Suprapubic skin (tissue), 4 donors: ENCODE data around the gene SYNPO. TPM values are rescaled to one million over a fixed set of nuclear protein-coding genes. Genes with fewer than 3 reads are reported as not detected.

Experiments
- DNase-seq, 2 donors: peaks; one replicate each; pipeline ENCODE4 v3.0.0-alpha.2; 2019; ENCODE audit warnings: low spot score in 2 of 2
- H3K27ac ChIP-seq: fragments of 200-600 bp; sonication (generic); one replicate; pipeline ENCODE4 v1.5.1; 2019
- H3K27me3 ChIP-seq: fragments of 200-600 bp; sonication (generic); one replicate; pipeline ENCODE4 v1.5.1; 2019
- H3K36me3 ChIP-seq: fragments of 200-600 bp; sonication (generic); one replicate; pipeline ENCODE4 v1.5.1; 2019
- H3K4me1 ChIP-seq: fragments of 200-600 bp; sonication (generic); one replicate; pipeline ENCODE4 v1.5.1; 2019
- H3K4me3 ChIP-seq: fragments of 200-600 bp; sonication (generic); one replicate; pipeline ENCODE4 v1.5.1; 2019; ENCODE audit warnings: mild to moderate bottlenecking
- H3K9me3 ChIP-seq: fragments of 200-600 bp; sonication (generic); one replicate; pipeline ENCODE4 v1.5.1; 2019
- EP300 ChIP-seq: sonication (generic); formaldehyde crosslinking; IDR thresholded peaks from one replicate; pipeline ENCODE4 v1.6.1; 2017; ENCODE audit warnings: antibody characterized with exemption
- POLR2A ChIP-seq, 2 donors: fragments of 450-650 bp; IDR thresholded peaks; one replicate each; pipeline ENCODE4 v1.6.1; 2017; ENCODE audit warnings: antibody characterized with exemption in 2 of 2, mild to moderate bottlenecking in 2 of 2, moderate library complexity in 2 of 2
- POLR2AphosphoS5 ChIP-seq, 3 donors: sonication (generic); formaldehyde crosslinking; IDR thresholded peaks; one replicate each; pipeline ENCODE4 v1.6.1; 2017; ENCODE audit warnings: antibody characterized with exemption in 3 of 3
- WGBS: methylation state at CpG from one replicate; pipeline ENCODE4 v1.1.5; 2018; 5-methylcytosine and 5-hydroxymethylcytosine counted together
- total RNA-seq, 4 donors: library from RNA; depleted of rRNA; stranded (reverse); fragments of >200 nt; gene quantifications; one replicate each; pipeline ENCODE4 v1.1.0, GENCODE V29; 2016
- TF ChIP-seq, protein P1 (sequence below), 2 donors: fragments of 200-600 bp in 1 of 2; fragments of 450-650 bp in 1 of 2; sonication (generic) in 1 of 2; IDR thresholded peaks; one replicate each; pipeline ENCODE4 v1.5.1; 2016 to 2019; ENCODE audit warnings: antibody characterized with exemption in 2 of 2, mild to moderate bottlenecking in 1 of 2, moderate library complexity in 1 of 2

Gene SYNPO
- total RNA-seq, 4 donors from 2014 or later, result 3.3 to 8.5 (median 5.6) TPM

DNA sequence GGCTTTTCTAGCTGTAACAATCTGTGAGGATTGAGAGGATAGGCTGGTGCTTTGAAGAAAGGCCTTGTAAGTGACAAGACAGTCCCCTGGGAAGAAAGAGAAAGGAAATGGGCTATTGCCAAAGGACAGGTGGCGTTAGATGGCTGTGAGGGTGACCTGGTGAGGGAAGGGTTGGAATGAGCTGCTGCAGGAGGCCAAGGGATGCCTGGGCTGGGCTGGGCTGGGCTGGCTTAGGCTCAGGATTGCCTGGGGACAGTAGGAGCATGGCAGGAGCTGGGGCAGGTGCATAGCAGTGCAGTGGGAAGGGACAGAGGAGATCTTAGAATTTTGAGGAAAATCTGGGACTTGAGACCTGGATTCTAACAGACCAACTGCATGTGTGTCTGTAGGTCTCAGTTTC is 10.9 kb downstream of the SYNPO start:
- H3K4me3 ChIP-seq, result no peak overlapping the region
- peaks cover 23% of the 10 kb centered on the region for H3K36me3 ChIP-seq
- no peak for TF ChIP-seq EP300
- no peak for TF ChIP-seq POLR2AphosphoS5 (IDR thresholded peaks at IDR 0.05)
- TF ChIP-seq, protein P1, sequence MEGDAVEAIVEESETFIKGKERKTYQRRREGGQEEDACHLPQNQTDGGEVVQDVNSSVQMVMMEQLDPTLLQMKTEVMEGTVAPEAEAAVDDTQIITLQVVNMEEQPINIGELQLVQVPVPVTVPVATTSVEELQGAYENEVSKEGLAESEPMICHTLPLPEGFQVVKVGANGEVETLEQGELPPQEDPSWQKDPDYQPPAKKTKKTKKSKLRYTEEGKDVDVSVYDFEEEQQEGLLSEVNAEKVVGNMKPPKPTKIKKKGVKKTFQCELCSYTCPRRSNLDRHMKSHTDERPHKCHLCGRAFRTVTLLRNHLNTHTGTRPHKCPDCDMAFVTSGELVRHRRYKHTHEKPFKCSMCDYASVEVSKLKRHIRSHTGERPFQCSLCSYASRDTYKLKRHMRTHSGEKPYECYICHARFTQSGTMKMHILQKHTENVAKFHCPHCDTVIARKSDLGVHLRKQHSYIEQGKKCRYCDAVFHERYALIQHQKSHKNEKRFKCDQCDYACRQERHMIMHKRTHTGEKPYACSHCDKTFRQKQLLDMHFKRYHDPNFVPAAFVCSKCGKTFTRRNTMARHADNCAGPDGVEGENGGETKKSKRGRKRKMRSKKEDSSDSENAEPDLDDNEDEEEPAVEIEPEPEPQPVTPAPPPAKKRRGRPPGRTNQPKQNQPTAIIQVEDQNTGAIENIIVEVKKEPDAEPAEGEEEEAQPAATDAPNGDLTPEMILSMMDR (IDR thresholded peaks at IDR 0.05), result no peak
- TF ChIP-seq POLR2A (IDR thresholded peaks at IDR 0.05), result no peak
- peaks cover 6% of the 10 kb centered on the region for H3K4me1 ChIP-seq
- no peak for DNase-seq
- H3K27me3 ChIP-seq, result no peaks in the 10 kb centered on the region
- no peak overlapping the region for H3K27ac ChIP-seq
- 26% methylated on average over 1 of the region's 1 CpG for WGBS
- no peaks in the 10 kb centered on the region for H3K9me3 ChIP-seq

GRCh38 chr5:150651924-150652671 is 11.6 kb downstream of the SYNPO start:
- TF ChIP-seq EP300 (no peak), POLR2A (IDR thresholded peaks at IDR 0.05) (no peak), POLR2AphosphoS5 (IDR thresholded peaks at IDR 0.05) (no peak)
- TF ChIP-seq, protein P1 (IDR thresholded peaks at IDR 0.05), result no peak
- 88% methylated on average over 13 of the region's 13 CpGs for WGBS
- no peak overlapping the region for H3K4me3 ChIP-seq
- no peaks in the 10 kb centered on the region for H3K27me3 ChIP-seq
- H3K36me3 ChIP-seq, result peaks cover 23% of the 10 kb centered on the region
- no peaks in the 10 kb centered on the region for H3K9me3 ChIP-seq
- H3K27ac ChIP-seq, result no peak overlapping the region
- no peak for DNase-seq
- peaks cover 13% of the 10 kb centered on the region for H3K4me1 ChIP-seq

- WGBS, result 80% methylated on average over 5 of the region's 5 CpGs
- H3K9me3 ChIP-seq, result no peaks in the 10 kb centered on the region
- H3K27ac ChIP-seq, result no peak overlapping the region
- no peak overlapping the region for H3K4me3 ChIP-seq
- TF ChIP-seq POLR2A (IDR thresholded peaks at IDR 0.05), result no peak
- TF ChIP-seq, protein P1 (IDR thresholded peaks at IDR 0.05), result no peak
- TF ChIP-seq EP300, result no peak
- TF ChIP-seq POLR2AphosphoS5 (IDR thresholded peaks at IDR 0.05), result no peak
- peaks cover 18% of the 10 kb centered on the region for H3K4me1 ChIP-seq
- no peaks in the 10 kb centered on the region for H3K27me3 ChIP-seq
- H3K36me3 ChIP-seq, result peaks cover 18% of the 10 kb centered on the region
- no peak for DNase-seq
Observed at GRCh38 chr5:150653145-150653761, 12.8 kb downstream of the SYNPO start.

DNA sequence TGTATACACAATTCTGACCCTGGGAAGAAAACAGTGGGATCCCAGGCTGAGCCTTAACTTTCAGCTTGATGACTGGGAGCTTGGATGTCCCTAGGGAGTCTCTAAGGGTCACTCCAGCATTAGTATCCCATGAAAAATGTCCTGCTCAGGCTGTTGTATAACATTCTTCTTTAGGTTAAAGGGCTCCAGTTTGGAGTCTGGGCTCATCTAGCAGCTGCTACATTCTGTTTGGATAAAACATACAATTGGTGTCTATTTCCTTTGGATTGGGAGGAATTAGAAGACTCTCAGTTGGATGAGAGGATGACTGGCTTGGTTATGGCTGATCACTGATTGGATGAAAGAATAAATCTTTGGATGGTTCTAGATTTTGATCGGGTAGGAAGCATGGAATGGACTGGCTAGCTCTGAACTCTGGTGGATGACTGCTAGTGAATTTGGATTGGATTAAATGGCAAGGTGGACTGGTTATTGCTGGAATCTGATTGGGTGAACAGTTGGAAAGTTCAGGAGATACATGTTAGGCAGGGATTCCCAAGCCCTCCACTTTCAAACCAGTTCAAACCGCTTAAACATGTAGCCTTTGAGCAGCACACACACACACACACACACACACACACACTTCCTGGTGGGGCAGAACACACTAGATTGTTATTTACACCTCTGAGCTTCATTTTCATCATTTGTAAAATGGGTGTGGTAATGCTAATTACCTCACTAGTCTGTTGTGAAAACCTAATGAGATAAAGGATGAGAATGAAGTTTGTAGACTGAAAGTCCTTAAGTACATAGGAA is 13.5 kb downstream of the SYNPO start:
- Histone ChIP-seq H3K27ac (no peak overlapping the region), H3K4me3 (no peak overlapping the region), H3K27me3 (no peaks in the 10 kb centered on the region), H3K9me3 (no peaks in the 10 kb centered on the region), H3K4me1 (peaks cover 18% of the 10 kb centered on the region), H3K36me3 (peaks cover 11% of the 10 kb centered on the region)
- TF ChIP-seq EP300 (no peak), POLR2A (IDR thresholded peaks at IDR 0.05) (no peak), POLR2AphosphoS5 (IDR thresholded peaks at IDR 0.05) (no peak)
- TF ChIP-seq, protein P1 (IDR thresholded peaks at IDR 0.05), result no peak
- WGBS, result 75% methylated on average over 2 of the region's 2 CpGs
- DNase-seq, result no peak

DNA sequence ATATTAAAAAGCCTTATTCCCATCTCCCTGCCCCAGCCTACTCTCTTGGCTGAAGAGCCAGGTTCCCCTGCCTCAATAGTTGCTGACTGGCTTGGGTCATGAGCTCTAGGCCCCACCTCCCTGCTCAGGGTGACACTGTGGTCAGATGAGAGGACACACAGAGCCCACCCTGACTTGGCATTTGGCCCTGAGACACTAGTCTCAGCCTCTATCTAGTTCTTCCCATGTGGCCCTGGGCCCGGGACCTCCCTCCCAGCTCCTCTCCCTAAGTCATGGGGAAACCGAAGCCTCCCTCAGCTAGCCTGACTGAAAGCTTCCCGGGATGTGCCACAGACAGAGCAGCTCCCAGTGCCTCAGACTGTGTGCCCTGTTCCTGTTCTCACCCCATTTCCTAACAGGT is 14.8 kb downstream of the SYNPO start:
- 98% methylated on average over 3 of the region's 3 CpGs for WGBS

More for the DNA sequence above, 14.8 kb downstream of the SYNPO start:
- no peak for DNase-seq
- Histone ChIP-seq H3K4me3 (no peak overlapping the region), H3K9me3 (no peaks in the 10 kb centered on the region), H3K27ac (no peak overlapping the region), H3K4me1 (peaks cover 18% of the 10 kb centered on the region), H3K36me3 (peaks cover under 1% of the 10 kb centered on the region), H3K27me3 (no peaks in the 10 kb centered on the region)
- no peak for TF ChIP-seq POLR2A (IDR thresholded peaks at IDR 0.05)
- TF ChIP-seq EP300, result no peak
- TF ChIP-seq POLR2AphosphoS5 (IDR thresholded peaks at IDR 0.05), result no peak
- TF ChIP-seq, protein P1 (IDR thresholded peaks at IDR 0.05), result no peak
